ENCODE measurements around the gene TBX2.

The TBX2 gene

DNA sequence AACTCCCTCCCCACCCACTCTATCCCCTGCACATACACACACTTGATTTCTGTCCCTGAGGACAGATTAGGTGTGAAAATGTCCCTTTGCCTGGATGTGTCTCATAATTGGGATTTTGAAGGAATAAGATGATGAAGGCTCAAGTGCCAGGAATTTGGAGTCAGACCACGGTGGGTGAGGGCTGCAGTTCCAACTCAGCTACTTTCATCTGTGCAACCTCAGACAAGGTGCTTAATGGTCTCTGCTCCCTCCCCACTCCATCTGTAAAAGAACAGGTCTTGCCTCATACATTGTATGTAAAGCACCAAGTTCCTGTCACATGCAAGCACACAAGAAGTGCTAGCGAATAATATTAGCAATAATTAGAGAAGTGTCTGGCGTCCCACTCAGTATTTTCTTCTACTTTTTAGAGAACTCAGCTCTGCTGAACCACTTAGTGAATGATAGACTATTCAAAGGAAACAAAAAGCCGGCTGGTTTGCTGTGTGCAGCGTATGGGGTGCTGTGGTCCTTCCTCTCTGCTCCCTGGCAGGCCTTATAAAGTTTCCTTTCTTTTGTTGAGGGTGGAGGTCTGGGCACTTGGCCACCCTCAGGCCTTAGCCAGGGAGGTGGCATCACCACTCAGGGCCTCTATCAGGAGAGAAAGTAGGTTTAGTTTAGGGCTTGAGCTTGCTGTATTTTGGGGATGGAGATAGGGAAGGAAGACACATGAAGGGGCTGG is 58.9 kb downstream of the TBX2 start:
- Histone ChIP-seq H3K27me3 (ENCODE audit: insufficient read depth, low read length) (peaks cover 100% of the 10 kb centered on the region), H3K9me3 (ENCODE audit: insufficient read depth, low read depth, low read length) (peaks cover 11% of the 10 kb centered on the region; the same call in 1 of the 2 replicates), H3K4me3 (ENCODE audit: low read length) (no peak overlapping the region), H3K36me3 (ENCODE audit: insufficient read depth, low read depth, low read length) (no peaks in the 10 kb centered on the region), H3K4me1 (ENCODE audit: insufficient read depth, low read length) (no peaks in the 10 kb centered on the region), H3K9ac (ENCODE audit: low read depth, low read length) (no peak overlapping the region), H3K27ac (ENCODE audit: low read length) (no peak overlapping the region)
